Activated CD8-positive, alpha-beta T cell treated with anti-CD3 and anti-CD28 coated beads, Interleukin-2, amount 10 ng/mL, durations not matched to agents 7 days and 5 days (primary cell): Measurements from ENCODE around the gene SEMA3A. TPM values are rescaled to one million over a fixed set of nuclear protein-coding genes. Genes with fewer than 3 reads are reported as not detected.
"Not testable (repeated sequence)": the region's sequence is repeated elsewhere in the genome, so short reads cannot be mapped to it uniquely, and the experiment has no call there.

Experiments used
- ATAC-seq: fragments of 150-1000 bp; cut with Tn5 transposase; one replicate; pipeline ENCODE4 v1.10.0; 2021; ENCODE audit warnings: moderate library complexity
- CTCF ChIA-PET: fragments of 350-600 bp; sonication (Branson Sonifier 250); formaldehyde crosslinking; loops from one replicate; lab custom pipeline; 2021; ENCODE audit warnings: antibody characterized with exemption; lab: Charles Lee
- POLR2A ChIA-PET: fragments of 350-600 bp; sonication (Branson Sonifier 250); formaldehyde crosslinking; loops from one replicate; lab custom pipeline; 2021; ENCODE audit warnings: antibody characterized with exemption; lab: Charles Lee
- DNase-seq: peaks from one replicate; pipeline ENCODE4 v3.0.0-alpha.2; 2020
- H3K27ac Mint-ChIP-seq: one replicate; pipeline ENCODE4 v1.8.0; 2021; ENCODE audit warnings: mild to moderate bottlenecking, mixed read lengths
- H3K27me3 Mint-ChIP-seq: one replicate; pipeline ENCODE4 v1.8.0; 2021; ENCODE audit warnings: low read depth, mixed read lengths
- H3K36me3 Mint-ChIP-seq: one replicate; pipeline ENCODE4 v1.8.0; 2021; ENCODE audit warnings: low read depth, mixed read lengths
- H3K4me1 Mint-ChIP-seq: one replicate; pipeline ENCODE4 v1.8.0; 2021; ENCODE audit warnings: low read depth, mixed read lengths
- H3K4me3 Mint-ChIP-seq: one replicate; pipeline ENCODE4 v1.8.0; 2021; ENCODE audit warnings: mild to moderate bottlenecking, mixed read lengths
- H3K9me3 Mint-ChIP-seq: one replicate; pipeline ENCODE4 v1.8.0; 2022; ENCODE audit warnings: mixed read lengths; ENCODE audit not compliant: insufficient read depth
- total RNA-seq, 2 experiments: library from RNA; stranded (reverse); gene quantifications; one replicate each; pipeline ENCODE4 v1.2.3, GENCODE V29; 2021

Gene SEMA3A
- total RNA-seq, 2 experiments from 2014 or later: 1.9 to 2.0 TPM

- POLR2A ChIA-PET: no interaction called here
- Mint-ChIP-seq H3K27ac (no peak overlapping the region), H3K4me3 (no peak overlapping the region), H3K27me3 (no peaks in the 10 kb centered on the region), H3K36me3 (no peaks in the 10 kb centered on the region), H3K9me3 (no peaks in the 10 kb centered on the region), H3K4me1 (no peaks in the 10 kb centered on the region)
- CTCF ChIA-PET: no interaction called here
- no peak for DNase-seq
- ATAC-seq: no peak
Observed at GRCh38 chr7:84218681-84219080, 24.1 kb upstream of the SEMA3A start.

- no peak for ATAC-seq
- CTCF ChIA-PET: no interaction called here
Observed at GRCh38 chr7:84216472-84216871, 21.9 kb upstream of the SEMA3A start.

DNA sequence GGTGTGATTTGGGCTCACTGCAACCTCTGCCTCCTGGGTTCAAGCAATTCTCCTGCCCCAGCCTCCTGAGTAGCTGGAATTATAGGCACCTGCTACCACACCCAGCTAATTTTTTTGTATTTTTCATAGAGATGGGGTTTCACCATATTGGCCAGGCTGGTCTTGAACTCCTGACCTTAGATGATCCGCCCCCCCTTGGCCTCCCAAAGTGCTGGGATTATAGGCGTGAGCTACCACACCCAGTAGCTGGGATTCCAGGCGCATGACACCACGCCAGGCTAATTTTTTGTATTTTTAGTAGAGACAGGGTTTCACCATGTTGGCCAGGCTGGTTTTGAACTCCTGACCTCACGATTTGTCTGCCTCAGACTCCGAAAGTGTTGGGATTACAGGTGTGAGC lies 20.2 kb upstream of the SEMA3A start:
- H3K9me3 Mint-ChIP-seq, H3K36me3 Mint-ChIP-seq, POLR2A ChIA-PET, CTCF ChIA-PET, H3K27ac Mint-ChIP-seq, H3K27me3 Mint-ChIP-seq, DNase-seq, ATAC-seq, H3K4me1 Mint-ChIP-seq, H3K4me3 Mint-ChIP-seq: not testable (repeated sequence)

More at GRCh38 chr7:84216472-84216871, 21.9 kb upstream of the SEMA3A start:
- Mint-ChIP-seq H3K27me3 (no peaks in the 10 kb centered on the region), H3K4me1 (no peaks in the 10 kb centered on the region), H3K36me3 (no peaks in the 10 kb centered on the region), H3K27ac (no peak overlapping the region), H3K4me3 (no peak overlapping the region), H3K9me3 (no peaks in the 10 kb centered on the region)
- POLR2A ChIA-PET: no interaction called here
- DNase-seq: no peak

DNA sequence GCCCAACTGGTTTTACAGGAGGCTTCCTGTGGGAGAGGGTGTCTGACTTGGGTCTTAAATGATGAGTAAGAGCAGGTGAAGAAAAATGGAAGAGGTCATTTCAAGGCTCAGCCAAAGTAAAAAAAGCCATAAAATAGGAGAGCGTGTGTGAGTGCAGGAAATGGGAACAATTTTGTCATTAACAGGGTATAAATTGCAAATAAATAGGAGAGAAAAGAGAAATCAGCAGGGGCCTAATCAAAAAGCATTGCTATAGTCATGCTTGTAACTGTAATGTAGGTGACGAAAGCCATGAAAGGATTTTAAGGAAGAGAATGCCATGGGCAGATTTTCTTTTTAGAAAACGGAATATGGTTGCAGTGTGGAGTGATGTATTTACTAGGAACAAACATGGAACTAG lies 15.7 kb upstream of the SEMA3A start:
- ChIA-PET POLR2A (no interaction called here), CTCF (no interaction called here)
- Mint-ChIP-seq H3K27me3 (no peaks in the 10 kb centered on the region), H3K36me3 (no peaks in the 10 kb centered on the region), H3K4me1 (no peaks in the 10 kb centered on the region), H3K4me3 (no peak overlapping the region), H3K9me3 (no peaks in the 10 kb centered on the region), H3K27ac (no peak overlapping the region)
- ATAC-seq (no peak), DNase-seq (no peak)

DNA sequence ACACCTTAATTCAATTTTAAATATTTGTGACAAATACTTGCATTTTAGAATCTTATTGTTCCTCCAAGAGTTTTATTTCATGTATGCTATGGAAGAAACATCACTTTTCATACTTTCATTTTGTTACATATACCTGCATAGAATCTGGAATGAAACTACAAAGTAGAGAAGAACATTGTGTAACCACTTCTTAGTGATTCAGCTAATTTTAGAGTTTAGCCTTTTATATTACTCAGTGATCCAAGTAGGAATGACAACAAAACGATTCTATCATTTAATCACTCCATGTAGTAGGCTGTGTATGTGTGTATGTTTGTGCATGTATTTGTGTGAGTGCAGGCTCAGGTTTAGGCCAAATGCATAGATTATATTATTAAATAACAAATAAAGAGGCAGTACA lies 14.4 kb upstream of the SEMA3A start:
- no peak for DNase-seq
- ChIA-PET POLR2A (no interaction called here), CTCF (no interaction called here)
- Mint-ChIP-seq H3K27ac (no peak overlapping the region), H3K4me1 (no peaks in the 10 kb centered on the region), H3K9me3 (no peaks in the 10 kb centered on the region), H3K4me3 (no peak overlapping the region), H3K27me3 (no peaks in the 10 kb centered on the region), H3K36me3 (no peaks in the 10 kb centered on the region)
- no peak for ATAC-seq

- ChIA-PET POLR2A (no interaction called here), CTCF (no interaction called here)
- Mint-ChIP-seq H3K36me3 (no peaks in the 10 kb centered on the region), H3K4me3 (no peak overlapping the region), H3K27ac (no peak overlapping the region), H3K27me3 (no peaks in the 10 kb centered on the region), H3K4me1 (no peaks in the 10 kb centered on the region), H3K9me3 (no peaks in the 10 kb centered on the region)
- DNase-seq (no peak), ATAC-seq (no peak)
Observed at GRCh38 chr7:84207615-84208014, 13.0 kb upstream of the SEMA3A start.

GRCh38 chr7:84207025-84207424 lies 12.4 kb upstream of the SEMA3A start:
- no peak overlapping the region for H3K27ac Mint-ChIP-seq
- H3K36me3 Mint-ChIP-seq: no peaks in the 10 kb centered on the region
- ATAC-seq (no peak), DNase-seq (no peak)
- H3K27me3 Mint-ChIP-seq: no peaks in the 10 kb centered on the region
- H3K4me1 Mint-ChIP-seq: no peaks in the 10 kb centered on the region
- POLR2A ChIA-PET: no interaction called here
- H3K4me3 Mint-ChIP-seq: no peak overlapping the region
- CTCF ChIA-PET: no interaction called here
- no peaks in the 10 kb centered on the region for H3K9me3 Mint-ChIP-seq

- POLR2A ChIA-PET: no interaction called here
- Mint-ChIP-seq H3K36me3 (no peaks in the 10 kb centered on the region), H3K4me1 (no peaks in the 10 kb centered on the region), H3K9me3 (no peaks in the 10 kb centered on the region), H3K27ac (no peak overlapping the region), H3K27me3 (no peaks in the 10 kb centered on the region), H3K4me3 (no peak overlapping the region)
- ATAC-seq: no peak
- CTCF ChIA-PET: no interaction called here
- DNase-seq: no peak
Observed at GRCh38 chr7:84204655-84205054, 10.1 kb upstream of the SEMA3A start.

GRCh38 chr7:84202855-84203254 lies 8.3 kb upstream of the SEMA3A start:
- Mint-ChIP-seq H3K36me3 (no peaks in the 10 kb centered on the region), H3K4me3 (no peak overlapping the region), H3K27ac (no peak overlapping the region), H3K27me3 (peaks cover 2% of the 10 kb centered on the region), H3K9me3 (no peaks in the 10 kb centered on the region), H3K4me1 (peaks cover 2% of the 10 kb centered on the region)
- POLR2A ChIA-PET: no interaction called here
- DNase-seq (no peak), ATAC-seq (no peak)
- CTCF ChIA-PET: no interaction called here

GRCh38 chr7:84200859-84201258 lies 6.3 kb upstream of the SEMA3A start:
- CTCF ChIA-PET: no interaction called here
- Mint-ChIP-seq H3K27ac (no peak overlapping the region), H3K4me3 (no peak overlapping the region), H3K27me3 (peaks cover 6% of the 10 kb centered on the region), H3K9me3 (no peaks in the 10 kb centered on the region), H3K36me3 (no peaks in the 10 kb centered on the region), H3K4me1 (peaks cover 6% of the 10 kb centered on the region)
- POLR2A ChIA-PET: no interaction called here
- no peak for ATAC-seq
- no peak for DNase-seq

- no peaks in the 10 kb centered on the region for H3K9me3 Mint-ChIP-seq
- no peak overlapping the region for H3K27ac Mint-ChIP-seq
- ATAC-seq (no peak), DNase-seq (no peak)
- peaks cover 20% of the 10 kb centered on the region for H3K4me1 Mint-ChIP-seq
- POLR2A ChIA-PET: no interaction called here
- peaks cover 6% of the 10 kb centered on the region for H3K27me3 Mint-ChIP-seq
- H3K36me3 Mint-ChIP-seq: no peaks in the 10 kb centered on the region
- CTCF ChIA-PET: no interaction called here
- no peak overlapping the region for H3K4me3 Mint-ChIP-seq
Observed at GRCh38 chr7:84199216-84199615, 4.6 kb upstream of the SEMA3A start.

- ATAC-seq (no peak), DNase-seq (no peak)
- CTCF ChIA-PET: no interaction called here
- POLR2A ChIA-PET: no interaction called here
- Mint-ChIP-seq H3K36me3 (no peaks in the 10 kb centered on the region), H3K27ac (no peak overlapping the region), H3K27me3 (peaks cover 6% of the 10 kb centered on the region), H3K4me1 (peaks cover 29% of the 10 kb centered on the region), H3K9me3 (no peaks in the 10 kb centered on the region), H3K4me3 (no peak overlapping the region)
Observed at GRCh38 chr7:84196084-84196503, 1.5 kb upstream of the SEMA3A start.

GRCh38 chr7:84195295-84196060 lies 889 bp upstream of the SEMA3A start:
- ChIA-PET CTCF (no interaction called here), POLR2A (no interaction called here)
- no peak for ATAC-seq
- Mint-ChIP-seq H3K27me3 (peaks cover 6% of the 10 kb centered on the region), H3K4me1 (peaks cover 29% of the 10 kb centered on the region), H3K9me3 (no peaks in the 10 kb centered on the region), H3K36me3 (no peaks in the 10 kb centered on the region), H3K4me3 (peak overlapping the region; percentile 89), H3K27ac (no peak overlapping the region)
- DNase-seq: no peak
